Midbrain (tissue), 1 donor: Measurements from ENCODE around the gene KIF5A.
"Not testable (repeated sequence)": the region's sequence is repeated elsewhere in the genome, so short reads cannot be mapped to it uniquely, and the experiment has no call there.

ENCODE experiments used
- DNase-seq: peaks from one replicate; lab custom pipeline; 2025; lab: John Stamatoyannopoulos, UW

Gene KIF5A

DNA sequence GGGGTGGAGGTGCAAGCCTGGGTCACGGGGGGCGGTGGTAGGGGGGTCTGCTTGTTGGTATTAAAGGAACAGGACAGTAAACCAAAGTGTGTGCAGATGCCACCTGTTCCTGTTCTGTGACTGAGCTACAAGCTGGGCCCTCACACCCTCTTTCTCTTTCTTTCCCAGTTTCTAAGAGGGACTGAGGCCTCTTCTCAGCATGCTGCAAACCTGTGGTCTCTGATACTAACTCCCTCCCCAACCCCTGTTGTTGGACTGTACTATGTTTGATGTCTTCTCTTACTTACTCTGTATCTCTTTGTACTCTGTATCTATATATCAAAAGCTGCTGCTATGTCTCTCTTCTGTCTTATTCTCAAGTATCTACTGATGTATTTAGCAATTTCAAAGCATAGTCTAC, 34.2 kb downstream of the KIF5A start:
- no peak for DNase-seq

DNA sequence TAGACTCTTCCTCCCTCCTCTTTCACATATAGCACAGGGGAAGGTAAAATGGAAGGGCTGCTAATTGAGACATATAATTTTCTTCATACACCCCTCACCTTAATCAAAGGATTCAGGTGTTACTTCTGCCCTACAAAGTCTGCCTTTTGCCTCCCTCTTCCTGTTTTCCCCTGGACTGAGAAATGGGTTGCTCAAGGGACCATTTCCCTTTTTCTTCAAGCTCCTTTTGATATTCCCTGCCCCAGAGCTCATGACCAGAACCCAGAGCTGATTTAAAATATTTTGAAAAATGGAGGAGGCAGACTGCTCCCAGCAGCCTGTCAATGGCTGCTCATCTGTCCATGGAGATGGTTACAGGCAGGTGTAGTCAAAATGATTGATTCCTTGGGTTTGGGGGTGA, 34.8 kb downstream of the KIF5A start:
- no peak for DNase-seq

DNA sequence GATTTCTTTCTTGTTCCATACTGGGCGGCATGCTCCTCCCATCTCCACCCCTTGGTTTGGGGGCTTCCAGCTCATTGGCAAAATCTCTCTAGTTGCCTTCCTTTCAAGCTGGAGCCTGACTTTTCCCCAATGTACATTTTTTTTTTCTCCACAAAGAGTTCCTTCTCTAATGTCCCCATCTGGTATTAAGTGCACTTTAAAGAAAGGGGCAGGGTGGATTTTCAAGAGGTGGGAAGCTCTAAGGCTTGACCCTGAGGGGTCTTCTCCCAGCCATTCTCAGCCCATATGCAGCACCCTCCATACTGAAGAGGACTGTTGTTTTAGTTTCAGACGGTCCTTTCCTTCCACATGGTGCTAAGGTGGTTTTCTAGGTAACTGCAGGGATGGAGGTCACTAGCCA, 35.3 kb downstream of the KIF5A start:
- no peak for DNase-seq

DNA sequence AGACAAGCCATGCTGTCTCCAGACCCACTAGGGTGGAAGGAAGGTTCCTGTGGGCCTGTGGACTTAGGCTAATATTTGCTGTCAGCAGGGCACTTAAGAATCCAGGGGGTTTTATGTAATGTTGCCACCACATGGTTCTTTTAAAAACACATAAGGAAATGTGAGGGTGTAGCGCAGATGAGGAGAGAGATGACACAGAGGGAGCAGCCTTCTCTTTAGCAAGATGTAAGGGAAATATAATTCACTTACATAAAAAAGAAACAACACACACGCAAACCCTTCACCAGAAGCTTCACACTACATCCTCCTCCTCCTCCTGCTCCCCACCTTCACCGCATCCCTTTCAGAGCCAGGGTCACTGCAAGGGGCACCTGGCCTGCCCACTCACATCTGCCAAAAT, 36.3 kb downstream of the KIF5A start:
- DNase-seq, result no peak

DNA sequence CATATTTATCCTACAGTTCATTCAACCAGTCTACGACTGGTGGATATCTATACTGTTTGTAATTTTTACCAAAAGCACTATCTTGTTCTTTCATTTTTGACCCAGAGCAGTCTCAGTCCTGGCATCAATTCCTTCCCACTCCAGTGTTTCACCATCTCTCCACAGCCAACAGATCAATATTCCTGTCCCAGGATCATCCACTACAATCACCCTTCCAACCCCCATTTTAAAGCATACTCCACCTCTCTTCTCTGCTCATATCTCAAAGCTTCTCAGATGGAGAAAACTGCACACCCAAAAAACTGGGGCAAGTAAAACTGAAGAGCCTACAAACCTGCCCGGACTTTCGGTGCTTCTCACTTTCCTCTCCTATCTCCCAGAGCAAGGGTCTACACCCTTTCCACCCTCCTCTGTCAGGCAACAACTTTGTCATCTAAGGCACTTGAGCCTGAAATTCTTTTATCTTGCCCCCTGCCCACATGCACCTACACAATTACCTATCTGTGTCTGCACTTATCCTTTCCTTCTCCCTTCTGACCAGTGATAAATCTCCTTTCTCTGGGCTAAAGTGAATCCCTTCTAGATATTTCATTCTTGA, 37.1 kb downstream of the KIF5A start:
- no peak for DNase-seq

DNA sequence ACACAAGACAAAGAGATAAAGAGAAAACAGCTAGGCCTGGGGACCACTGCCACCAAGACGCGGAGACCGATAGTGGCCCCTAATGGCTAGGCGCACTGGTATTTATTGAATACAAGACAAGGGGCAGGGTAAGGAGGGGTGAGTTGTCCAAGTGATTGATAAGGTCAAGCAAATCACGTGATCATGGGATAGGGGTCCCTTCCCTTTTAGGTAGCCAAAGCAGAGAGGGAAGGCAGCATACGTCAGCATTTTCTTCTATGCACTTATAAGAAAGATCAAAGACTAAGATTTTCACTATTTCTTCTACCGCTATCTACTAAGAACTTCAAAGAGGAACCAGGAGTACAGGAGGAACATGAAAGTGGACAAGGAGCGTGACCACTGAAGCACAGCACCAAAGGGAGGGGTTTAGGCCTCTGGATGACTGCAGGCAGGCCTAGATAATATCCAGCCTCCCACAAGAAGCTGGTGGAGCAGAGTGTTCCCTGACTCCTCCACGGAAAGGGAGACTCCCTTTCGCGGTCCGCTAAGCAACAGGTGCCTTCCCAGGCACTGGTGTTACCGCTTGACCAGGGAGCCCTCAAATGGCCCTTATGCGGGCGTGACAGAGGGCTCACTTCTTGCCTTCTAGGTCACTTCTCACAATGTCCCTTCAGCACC, 39.2 kb downstream of the KIF5A start:
- not testable (repeated sequence) for DNase-seq

DNA sequence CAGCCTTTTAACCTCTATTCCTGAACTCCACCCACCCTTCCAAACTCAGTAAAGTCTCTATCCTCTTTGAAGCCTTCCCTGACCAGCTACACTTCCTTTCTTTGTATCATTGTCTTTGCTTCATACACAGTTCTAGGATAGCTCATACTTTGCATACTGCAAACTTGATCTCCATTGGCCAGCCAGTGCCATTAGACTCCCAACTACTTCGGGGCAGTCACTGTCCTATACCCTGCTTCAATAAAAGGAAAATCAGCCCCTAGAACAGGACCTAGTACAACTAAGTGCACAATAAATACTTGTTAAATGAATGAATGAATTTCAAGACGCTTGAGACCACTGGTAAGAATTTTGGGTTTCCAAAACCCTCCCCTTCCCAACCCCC, 40.6 kb downstream of the KIF5A start:
- no peak for DNase-seq

DNA sequence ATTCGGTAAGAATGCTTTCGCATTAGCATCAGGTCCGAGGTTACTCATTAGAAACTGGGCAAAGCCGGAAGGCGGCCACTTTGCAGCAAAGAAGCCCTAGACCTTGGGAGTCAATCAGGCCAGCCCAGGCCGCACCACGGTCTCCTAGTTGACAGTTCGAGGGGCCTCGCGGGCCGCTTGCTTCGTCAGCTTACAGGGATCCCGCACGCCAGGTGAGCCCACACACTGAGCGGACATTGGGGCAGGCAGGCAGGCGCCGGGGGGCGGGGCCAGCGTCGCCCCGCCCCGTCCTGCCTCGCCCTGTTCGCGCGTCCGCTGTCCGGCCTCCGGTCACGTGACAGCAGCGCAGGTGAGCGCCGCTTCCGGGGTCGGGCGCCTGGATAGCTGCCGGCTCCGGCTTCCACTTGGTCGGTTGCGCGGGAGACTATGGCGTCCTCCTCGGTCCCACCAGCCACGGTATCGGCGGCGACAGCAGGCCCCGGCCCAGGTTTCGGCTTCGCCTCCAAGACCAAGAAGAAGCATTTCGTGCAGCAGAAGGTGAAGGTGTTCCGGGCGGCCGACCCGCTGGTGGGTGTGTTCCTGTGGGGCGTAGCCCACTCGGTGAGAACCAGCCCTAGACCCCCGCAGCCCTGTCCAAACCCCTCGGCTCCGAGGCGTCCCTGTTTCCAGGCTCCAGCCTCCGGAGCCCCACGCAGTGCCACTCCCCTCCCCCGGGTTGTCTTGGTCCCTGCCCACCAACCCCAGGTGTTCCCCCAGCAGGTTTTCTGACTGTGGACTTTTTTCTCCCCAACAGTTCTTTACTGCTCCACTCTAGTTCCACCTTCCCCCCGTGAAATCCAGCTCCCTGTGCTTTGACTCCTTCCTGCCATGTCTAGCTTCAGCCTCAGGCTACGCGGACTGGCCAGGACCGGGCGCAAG, 41.3 kb downstream of the KIF5A start, which contains the start of gene PIP4K2C:
Gene PIP4K2C (plus strand): TSS at position 329 of the 918 bp plus-strand sequence. CDS start 98 bp downstream, at position 427.
- DNase-seq, result peak; percentile 81

DNA sequence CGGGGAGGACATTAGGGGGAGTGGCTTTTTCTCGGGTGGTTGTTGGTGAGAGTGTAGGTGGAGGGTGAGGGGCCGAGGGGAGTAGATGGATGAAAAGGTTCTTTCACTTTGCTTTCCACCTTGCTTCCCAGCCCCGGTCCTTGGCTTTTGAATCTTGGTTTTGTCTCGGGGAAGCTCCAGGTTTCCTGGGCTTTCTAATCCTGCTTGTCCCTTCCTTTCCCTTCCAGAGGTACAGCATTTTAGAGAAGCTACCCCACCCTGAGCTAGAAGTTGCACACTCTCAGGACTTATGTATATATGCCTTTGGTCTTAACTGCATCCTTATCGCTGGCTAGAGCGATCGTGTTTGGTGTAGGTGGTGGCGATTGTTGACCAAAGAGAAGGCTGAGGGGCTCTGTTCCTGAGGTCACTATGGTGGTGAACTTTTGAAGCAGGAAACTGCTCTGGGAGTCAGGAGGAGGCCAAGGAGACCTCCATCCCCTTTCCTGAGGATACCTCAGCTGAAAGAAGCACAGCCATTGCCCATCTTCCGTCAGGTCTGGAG, 42.0 kb downstream of the KIF5A start:
- DNase-seq, result no peak

DNA sequence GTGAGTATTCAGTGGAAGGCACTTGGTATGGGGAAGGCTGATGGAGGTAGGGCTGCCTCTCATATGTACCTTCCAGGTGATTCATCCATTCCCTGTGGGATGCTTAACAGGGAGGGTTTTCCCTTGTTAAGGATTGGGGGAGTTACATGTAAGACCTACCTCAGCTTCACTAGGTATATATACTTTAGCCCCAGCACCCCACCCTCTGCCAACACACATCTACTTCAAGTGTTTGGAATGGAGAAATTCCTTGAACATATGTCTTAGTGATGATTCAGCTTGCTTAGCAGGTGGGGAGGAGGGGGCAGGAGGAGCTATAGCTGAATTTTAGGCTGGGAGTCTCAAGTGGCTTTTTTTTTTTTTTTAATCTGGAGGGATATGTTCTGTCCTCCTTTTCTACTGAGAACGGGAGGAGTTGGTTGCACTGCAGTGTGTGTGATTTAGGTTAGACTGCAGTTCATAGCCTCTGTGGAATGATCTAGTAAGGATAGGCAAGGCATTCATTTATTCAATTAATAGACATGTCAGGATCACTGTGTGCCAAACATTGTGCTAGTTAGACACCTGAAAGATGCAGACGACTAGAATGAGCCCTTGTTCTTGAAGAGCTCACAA, 42.8 kb downstream of the KIF5A start:
- no peak for DNase-seq

DNA sequence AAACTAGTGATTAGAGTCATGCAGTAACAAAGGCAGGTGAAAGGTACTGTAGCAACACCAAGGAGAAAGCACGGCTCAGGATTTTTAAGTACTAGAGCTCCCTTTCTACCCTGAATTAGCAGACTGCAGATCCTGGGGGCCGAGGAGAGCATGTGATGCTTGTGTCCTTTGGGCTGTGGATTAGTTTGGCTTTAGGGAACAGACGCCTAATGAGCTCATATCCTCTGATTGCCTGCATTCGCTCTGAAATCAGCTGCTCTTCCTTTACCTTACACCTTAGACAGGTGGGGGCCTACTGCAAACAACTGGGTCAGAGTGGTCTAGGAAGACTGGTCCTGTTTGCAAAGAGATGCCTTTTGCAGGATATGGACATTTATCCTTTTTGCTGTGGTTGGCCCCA, 43.3 kb downstream of the KIF5A start:
- no peak for DNase-seq

DNA sequence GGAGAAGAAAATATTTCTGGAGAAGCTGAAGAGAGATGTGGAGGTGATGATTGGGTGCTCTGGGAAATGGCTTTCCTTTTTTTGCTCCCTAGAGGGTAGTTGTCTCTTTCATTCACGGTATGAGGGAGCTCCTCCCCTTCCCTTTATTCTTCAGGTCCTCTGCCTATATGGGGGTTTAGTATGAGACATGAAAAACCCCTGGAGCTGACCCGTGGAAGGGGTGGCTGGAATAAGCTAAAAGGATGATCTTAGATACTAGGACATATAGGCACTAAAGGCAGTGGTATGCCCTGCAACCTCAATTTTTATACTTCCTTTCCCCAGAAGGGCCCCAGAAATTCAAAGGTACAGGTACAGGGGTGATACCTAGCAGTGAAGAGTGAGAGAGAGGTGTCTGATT, 50.6 kb downstream of the KIF5A start:
- no peak for DNase-seq

DNA sequence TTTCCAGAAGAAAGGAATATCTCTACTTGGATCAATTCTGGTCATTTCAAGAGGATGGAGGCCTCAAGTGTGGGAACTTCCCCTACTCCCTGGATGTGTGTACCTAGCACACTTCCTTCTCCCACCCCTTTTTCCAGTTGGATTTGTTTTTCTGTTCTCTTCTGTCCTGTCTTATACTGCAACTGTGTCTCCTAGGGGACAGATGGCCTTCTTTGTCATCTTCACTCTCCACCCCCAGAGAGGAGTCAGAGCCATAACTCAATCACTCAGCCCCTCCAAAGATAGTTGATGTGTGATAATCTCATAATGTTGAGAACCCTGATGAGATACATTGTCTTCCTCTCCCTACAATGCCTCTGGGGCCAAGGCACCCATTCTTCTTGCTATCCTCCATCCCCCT, 52.7 kb downstream of the KIF5A start:
- no peak for DNase-seq

DNA sequence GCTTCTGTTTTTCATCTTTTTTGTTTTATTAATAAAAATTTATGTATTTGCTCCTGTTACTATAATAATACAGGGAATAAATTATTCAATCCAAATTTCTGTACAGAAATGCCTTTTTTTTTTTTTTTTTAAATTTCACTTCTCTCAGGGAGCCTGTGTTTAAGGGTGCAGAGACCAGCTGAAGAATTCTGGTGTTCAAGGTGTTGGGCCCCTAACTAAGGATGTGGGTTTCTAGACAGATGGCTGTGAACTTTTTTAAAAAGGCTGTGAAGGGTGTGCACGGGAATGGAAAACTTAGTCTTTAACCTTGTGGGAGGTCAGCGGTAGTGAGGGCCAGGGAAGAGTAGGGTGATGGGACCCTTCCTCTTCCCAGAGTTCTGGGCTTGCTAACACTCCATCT, 53.5 kb downstream of the KIF5A start:
- DNase-seq, result no peak

DNA sequence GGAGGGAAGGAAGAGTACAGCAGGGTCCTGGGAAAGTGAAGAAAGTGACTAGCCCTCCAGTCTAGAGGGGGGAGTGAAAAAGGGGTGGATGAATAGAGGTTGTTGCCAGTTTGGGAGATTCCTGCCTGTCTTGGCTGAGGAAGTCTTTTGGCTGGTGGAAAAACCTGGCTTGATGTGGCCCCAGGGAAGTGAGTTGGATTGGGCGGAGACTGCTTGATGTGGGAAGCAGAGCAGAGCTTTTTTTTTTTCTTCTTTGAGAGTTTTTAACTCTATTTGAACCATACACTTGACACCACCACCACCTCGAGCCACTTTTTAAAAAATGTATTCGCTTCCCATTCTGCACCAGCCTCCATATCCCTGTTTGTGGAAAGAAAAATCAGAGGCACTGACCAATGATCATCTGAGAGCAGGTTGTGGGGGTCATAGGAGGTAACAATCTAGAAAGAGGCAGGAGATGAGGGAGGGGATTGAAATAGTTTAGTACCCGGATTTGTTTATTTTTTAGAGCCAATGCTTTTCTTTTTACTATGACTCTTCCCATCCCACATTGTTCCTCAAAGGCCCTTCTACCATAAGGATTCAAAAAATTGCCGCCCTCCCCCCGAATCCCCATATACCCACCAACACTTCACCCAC, 54.1 kb downstream of the KIF5A start:
- peak; percentile 21 for DNase-seq

DNA sequence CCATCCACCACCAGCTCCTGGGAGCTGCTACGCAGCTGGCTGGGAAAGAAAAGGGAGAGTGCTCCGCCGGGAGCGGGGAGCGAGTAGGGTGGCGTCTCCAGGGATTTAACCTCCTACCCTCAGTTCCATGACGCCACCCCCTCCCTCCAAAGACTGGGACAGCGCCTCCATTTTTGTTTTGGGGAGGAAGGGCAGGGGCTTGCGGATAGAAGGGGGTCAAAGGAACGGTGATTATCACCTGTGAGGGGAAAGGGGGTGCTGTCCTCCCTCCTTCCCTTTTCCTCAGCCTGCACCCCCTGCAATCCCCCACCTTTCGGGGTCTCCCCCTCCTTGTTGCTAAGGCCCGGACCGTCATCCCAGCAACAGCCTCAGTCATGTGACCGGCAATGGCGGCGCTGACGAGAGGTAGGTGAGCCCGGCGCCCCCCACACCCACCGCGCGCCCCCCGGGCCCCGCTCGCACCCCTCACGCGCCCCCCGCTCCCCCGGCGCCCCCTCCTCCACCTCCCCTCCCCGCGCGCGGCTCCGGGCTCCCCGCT, 54.7 kb downstream of the KIF5A start, which contains the start of gene DTX3:
Gene DTX3 (plus strand): TSS at position 371 of the 538 bp plus-strand sequence. CDS start 1,694 bp downstream, outside the sequence.
- peak; percentile 78 for DNase-seq

DNA sequence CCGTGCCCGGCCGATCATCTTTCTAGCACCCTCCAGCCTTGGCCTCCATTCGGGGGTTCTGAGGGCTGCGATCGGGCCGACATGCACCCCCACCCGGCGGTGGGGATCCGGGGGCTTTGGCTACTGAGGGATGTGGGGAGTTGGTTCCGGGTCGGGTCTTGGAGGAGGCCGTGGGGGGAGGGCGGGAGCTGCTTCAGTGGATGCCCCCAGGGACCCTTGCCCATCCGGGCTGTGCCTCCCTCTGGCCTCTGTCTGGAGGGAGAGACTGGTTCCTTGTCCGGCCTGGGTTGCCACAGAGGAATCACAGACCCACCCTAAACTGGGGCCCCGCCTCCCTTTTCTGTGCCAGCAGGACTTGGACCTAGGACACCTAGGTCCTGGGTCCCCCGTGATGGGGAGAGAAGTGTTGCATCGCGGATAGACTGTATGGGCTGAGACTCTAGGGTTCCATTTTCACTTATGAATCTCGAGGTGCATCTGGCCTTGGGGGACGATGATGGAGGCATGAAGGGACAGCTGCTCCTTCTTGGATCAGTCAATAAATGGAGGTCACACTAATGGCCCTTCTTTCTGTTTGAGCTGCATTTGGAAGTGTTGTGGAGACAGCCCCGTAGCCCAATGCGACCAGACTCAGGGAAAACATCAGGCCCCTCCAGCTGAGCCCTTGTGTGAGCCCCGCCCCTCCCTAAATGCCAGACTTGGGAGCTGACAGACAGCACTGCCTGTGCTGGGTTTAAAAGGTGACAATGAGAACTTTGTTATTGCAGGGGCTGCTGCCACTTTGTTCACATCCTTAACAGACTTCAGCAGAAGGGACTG, 55.4 kb downstream of the KIF5A start:
- no peak for DNase-seq

DNA sequence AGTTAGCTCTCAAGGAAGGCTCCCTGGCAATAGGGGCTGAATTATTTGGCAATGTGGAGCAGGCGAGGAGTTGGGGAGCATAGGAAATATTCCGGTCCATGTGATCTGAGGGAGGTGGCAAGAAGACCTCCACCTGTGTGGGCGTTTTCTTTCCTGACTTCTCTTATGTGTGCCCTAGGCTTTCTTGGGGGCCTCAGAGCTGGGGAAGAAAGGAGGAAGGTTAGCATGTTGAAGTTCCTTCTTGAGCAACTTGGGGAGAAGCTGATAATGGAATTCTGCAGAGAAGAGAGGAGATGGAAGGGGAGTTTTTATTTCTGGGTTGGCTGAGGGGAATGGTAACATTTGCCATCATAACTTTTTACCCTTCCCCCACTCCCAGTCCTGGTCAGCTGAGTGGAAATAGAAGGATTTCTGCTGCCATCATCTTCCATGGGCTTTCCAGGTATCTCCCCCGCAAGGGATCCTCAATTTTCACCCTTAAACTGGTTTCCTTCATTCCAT, 56.0 kb downstream of the KIF5A start:
- no peak for DNase-seq

DNA sequence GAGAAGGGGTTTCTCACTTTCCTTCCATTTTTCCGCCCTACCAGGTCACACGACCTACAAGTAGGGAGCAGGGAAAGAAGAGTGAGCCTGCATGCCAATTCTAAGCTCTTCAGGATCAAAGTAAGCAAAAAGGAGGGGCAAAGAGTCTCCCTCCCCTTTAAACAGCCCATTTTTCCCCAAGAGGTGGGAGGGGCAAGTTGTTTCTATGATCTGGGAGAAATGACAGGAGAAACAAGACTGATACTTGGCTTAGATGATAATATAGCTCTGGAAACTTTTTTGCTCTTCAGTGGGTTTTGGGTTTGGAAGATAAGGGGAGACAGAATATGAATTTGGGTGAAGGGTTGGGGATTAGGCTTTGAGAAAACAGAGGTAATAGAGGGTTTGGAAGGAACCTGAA, 56.6 kb downstream of the KIF5A start:
- no peak for DNase-seq

DNA sequence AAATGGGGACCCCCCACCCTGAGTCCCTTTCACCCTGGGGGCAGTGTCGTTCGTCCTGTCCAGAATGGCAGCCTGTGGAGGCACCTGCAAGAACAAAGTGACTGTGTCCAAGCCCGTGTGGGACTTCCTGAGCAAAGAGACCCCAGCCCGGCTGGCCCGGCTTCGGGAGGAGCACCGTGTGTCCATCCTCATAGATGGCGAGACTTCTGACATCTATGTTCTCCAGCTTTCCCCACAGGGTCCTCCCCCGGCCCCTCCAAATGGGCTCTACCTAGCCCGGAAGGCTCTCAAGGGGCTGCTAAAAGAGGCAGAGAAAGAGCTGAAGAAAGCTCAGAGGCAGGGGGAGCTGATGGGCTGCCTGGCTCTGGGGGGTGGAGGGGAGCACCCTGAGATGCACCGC, 57.0 kb downstream of the KIF5A start:
- DNase-seq, result no peak
